Measurements from ENCODE around the gene WDR20. TPM values are rescaled to one million over a fixed set of nuclear protein-coding genes. Genes with fewer than 3 reads are reported as not detected.

WDR20 gene
- total and polyA plus RNA-seq, 2 donors (not counting 3 experiments of a cell fraction or from before 2014, with no cell fraction given): 12.2 to 22.4 TPM

GRCh38 chr14:102212356-102212755 is 72.7 kb downstream of the WDR20 start:
- Histone ChIP-seq H3K9me3 (replicated peaks; ENCODE audit: control insufficient read depth, insufficient read depth, low read length) (no peaks in the 10 kb centered on the region), H3K27me3 (ENCODE audit: control insufficient read depth in 2 of 2, insufficient read depth in 2 of 2, low read length in 2 of 2) (no peaks in the 10 kb centered on the region), H3K36me3 (ENCODE audit: control insufficient read depth in 2 of 2, extremely low read depth in 1 of 2, insufficient read depth in 2 of 2, low read length in 2 of 2) (peaks cover 0 to 9% of the 10 kb centered on the region in 2 experiments), H4K20me1 (replicated peaks; ENCODE audit: control insufficient read depth, extremely low read depth, insufficient read depth, low read length) (no peaks in the 10 kb centered on the region), H3K4me3 (replicated peaks in 1 of 3; ENCODE audit: insufficient read depth in 1 of 3, low read depth in 1 of 3, low read length in 3 of 3) (no peak overlapping the region), H3K27ac (ENCODE audit: insufficient read depth, low read depth, low read length) (no peak overlapping the region), H3K9ac (replicated peaks; ENCODE audit: extremely low read depth, insufficient read depth, low read length) (no peak overlapping the region), H3K9me1 (replicated peaks; ENCODE audit: control insufficient read depth, extremely low read depth, insufficient read depth, low read length) (no peaks in the 10 kb centered on the region), H3K79me2 (ENCODE audit: control insufficient read depth, insufficient read depth, low read length) (no peaks in the 10 kb centered on the region), H3K4me2 (ENCODE audit: insufficient read depth, low read length) (no peak overlapping the region), H2AFZ (ENCODE audit: low read depth, low read length) (no peak overlapping the region), H3K4me1 (ENCODE audit: control insufficient read depth, extremely low read depth, insufficient read depth, low read length) (no peaks in the 10 kb centered on the region)
- FAIRE-seq: no peak
- BruUV-seq (replicated peaks): no TSS peak
- dilution Hi-C loops (cut with MboI; ENCODE audit: extremely low pct_ligation_motif_present, low sequenced_read_pairs): no loop called here
- no peak for DNase-seq (ENCODE audit: low read depth, low spot score)
- intact Hi-C loops (cut with micrococcal nuclease): no loop called here
- no peak for TF ChIP-seq FOS (IDR thresholded peaks at IDR 0.05; ENCODE audit: borderline replicate concordance, insufficient read depth, low read length)
- no peak for TF ChIP-seq MAX (IDR thresholded peaks at IDR 0.05; ENCODE audit: insufficient read depth, insufficient read length)
- no peak for TF ChIP-seq MYC (IDR thresholded peaks at IDR 0.05; ENCODE audit: low read depth, low read length)
- no peak for TF ChIP-seq JUN (IDR thresholded peaks at IDR 0.05; ENCODE audit: borderline replicate concordance, insufficient read depth, insufficient read length, low read depth)
- TF ChIP-seq POLR2A (IDR thresholded peaks at IDR 0.05; ENCODE audit: low read depth, low read length): no peak
- no peak for TF ChIP-seq CTCF (IDR thresholded peaks at IDR 0.05; ENCODE audit: extremely low read depth in 1 of 2, insufficient read depth in 1 of 2, low read depth in 1 of 2, low read length in 2 of 2)
- no peak for TF ChIP-seq POLR2AphosphoS5 (IDR thresholded peaks at IDR 0.05; ENCODE audit: insufficient read depth, low read depth, low read length)
- no peak for TF ChIP-seq EZH2 (IDR thresholded peaks at IDR 0.05; ENCODE audit: borderline replicate concordance, low read depth, low read length, severe bottlenecking)
- TF ChIP-seq GATA2 (IDR thresholded peaks at IDR 0.05; ENCODE audit: insufficient read depth, insufficient read length, low read depth, low read length): no peak
- POLR2A ChIA-PET: no interaction called here
- CTCF ChIA-PET: interaction anchor here (1.3 kb wide), 1 partner anchor 23 kb away, joined by 4 read pairs; no protein-coding TSS in a partner anchor
